ENCODE results near the gene SPTBN2. TPM values are rescaled to one million over a fixed set of nuclear protein-coding genes. Genes with fewer than 3 reads are reported as not detected.

The SPTBN2 gene
- total RNA-seq, 1 experiment from 2014 or later = 11.4 TPM

- no peak for DNase-seq (ENCODE audit: low read depth)
Measured at GRCh38 chr11:66685276-66686099, 43.5 kb downstream of the SPTBN2 start.

- no peak for DNase-seq (ENCODE audit: low read depth)
Measured at GRCh38 chr11:66684635-66685034, 44.4 kb downstream of the SPTBN2 start.

GRCh38 chr11:66683877-66684276 is 45.1 kb downstream of the SPTBN2 start:
- no peak for DNase-seq (ENCODE audit: low read depth)

GRCh38 chr11:66680966-66681645 is 47.9 kb downstream of the SPTBN2 start:
- no peak for DNase-seq (ENCODE audit: low read depth)

GRCh38 chr11:66677599-66678375 is 51.2 kb downstream of the SPTBN2 start, which contains the start of gene RBM4B:
Gene RBM4B, minus strand, starts transcription at chr11:66677887. Its CDS starts 808 bp downstream, at chr11:66677079.
- DNase-seq (ENCODE audit: low read depth) = peak; percentile 94

GRCh38 chr11:66676931-66677598 is 52.0 kb downstream of the SPTBN2 start:
- no peak for DNase-seq (ENCODE audit: low read depth)

- DNase-seq (ENCODE audit: low read depth) = no peak
Measured at GRCh38 chr11:66676282-66676919, 52.6 kb downstream of the SPTBN2 start.

- no peak for DNase-seq (ENCODE audit: low read depth)
Measured at GRCh38 chr11:66674964-66675602, 53.9 kb downstream of the SPTBN2 start.

GRCh38 chr11:66670816-66671215 is 58.2 kb downstream of the SPTBN2 start:
- no peak for DNase-seq (ENCODE audit: low read depth)

- DNase-seq (ENCODE audit: low read depth) = no peak
Measured at GRCh38 chr11:66665369-66665768, 63.6 kb downstream of the SPTBN2 start.

GRCh38 chr11:66663741-66664296 is 65.2 kb downstream of the SPTBN2 start:
- no peak for DNase-seq (ENCODE audit: low read depth)

GRCh38 chr11:66659763-66660162 is 69.3 kb downstream of the SPTBN2 start:
- no peak for DNase-seq (ENCODE audit: low read depth)

GRCh38 chr11:66653123-66653522 is 75.9 kb downstream of the SPTBN2 start:
- DNase-seq (ENCODE audit: low read depth) = peak; percentile 22

- DNase-seq (ENCODE audit: low read depth) = no peak
Measured at GRCh38 chr11:66652651-66653050, 76.4 kb downstream of the SPTBN2 start.

- peak; percentile 42 for DNase-seq (ENCODE audit: low read depth)
Measured at GRCh38 chr11:66651016-66651415, 78.0 kb downstream of the SPTBN2 start.

GRCh38 chr11:66649903-66650302 is 79.1 kb downstream of the SPTBN2 start:
- no peak for DNase-seq (ENCODE audit: low read depth)

- no peak for DNase-seq (ENCODE audit: low read depth)
Measured at GRCh38 chr11:66646828-66647227, 82.2 kb downstream of the SPTBN2 start.

- no peak for DNase-seq (ENCODE audit: low read depth)
Measured at GRCh38 chr11:66643745-66644437, 85.1 kb downstream of the SPTBN2 start.

- no peak for DNase-seq (ENCODE audit: low read depth)
Measured at GRCh38 chr11:66641834-66642233, 87.2 kb downstream of the SPTBN2 start.

Data from M059J (cell line).